Nephron (organoid): ENCODE data around the gene TEX55.

Experiments
- H3K27ac Mint-ChIP-seq, 3 experiments: 2 replicates each; pipeline ENCODE4 v1.8.0; 2020; ENCODE audit warnings: mixed read lengths in 3 of 3, mild to moderate bottlenecking in 2 of 3, moderate library complexity in 1 of 3
- H3K27me3 Mint-ChIP-seq: 2 replicates; pipeline ENCODE4 v1.8.0; 2021; ENCODE audit warnings: low read depth, mild to moderate bottlenecking, moderate library complexity, mixed read lengths
- H3K36me3 Mint-ChIP-seq: 2 replicates; pipeline ENCODE4 v1.8.0; 2020; ENCODE audit warnings: low read depth, mixed read lengths
- H3K4me1 Mint-ChIP-seq: 2 replicates; pipeline ENCODE4 v1.8.0; 2020; ENCODE audit warnings: mixed read lengths
- H3K4me3 Mint-ChIP-seq, 3 experiments: 2 replicates each; pipeline ENCODE4 v1.8.0; 2020; ENCODE audit warnings: mild to moderate bottlenecking in 3 of 3, mixed read lengths in 3 of 3, moderate library complexity in 2 of 3
- H3K9me3 Mint-ChIP-seq: 2 replicates; pipeline ENCODE4 v1.8.0; 2020; ENCODE audit warnings: mixed read lengths
- CTCF ChIP-seq, 3 experiments: fragments of 200-600 bp; sonication (generic); IDR thresholded peaks; one replicate each; pipeline ENCODE4 v1.5.0; 2021; ENCODE audit warnings: antibody characterized with exemption in 3 of 3; ENCODE audit not compliant: unreplicated experiment in 3 of 3

The TEX55 gene

DNA sequence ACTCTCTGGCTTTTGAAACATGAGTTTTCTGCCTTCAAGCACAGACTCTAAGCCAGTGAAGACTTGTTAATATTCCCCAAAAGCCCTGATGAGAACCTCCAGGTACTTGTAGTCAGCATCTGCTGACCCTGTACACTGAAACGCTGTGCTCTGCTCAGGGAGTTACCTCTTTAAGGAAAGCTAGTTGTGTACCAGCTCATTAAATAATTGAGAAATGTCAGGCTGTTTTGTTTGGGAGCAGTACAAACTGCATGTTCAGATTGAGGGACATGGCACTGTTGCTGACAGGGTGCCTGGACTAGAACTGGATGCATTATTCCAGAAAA lies 49.1 kb downstream of the TEX55 start:
- Mint-ChIP-seq H3K4me1 (no peaks in the 10 kb centered on the region), H3K9me3 (no peaks in the 10 kb centered on the region), H3K27ac (no peak overlapping the region), H3K4me3 (no peak overlapping the region), H3K36me3 (no peaks in the 10 kb centered on the region), H3K27me3 (no peaks in the 10 kb centered on the region)
- TF ChIP-seq CTCF (IDR thresholded peaks at IDR 0.05; ENCODE audit: unreplicated experiment in 3 of 3), result no peak

GRCh38 chr3:119195911-119196310 lies 49.9 kb downstream of the TEX55 start:
- H3K4me3 Mint-ChIP-seq, result no peak overlapping the region
- no peaks in the 10 kb centered on the region for H3K9me3 Mint-ChIP-seq
- no peaks in the 10 kb centered on the region for H3K27me3 Mint-ChIP-seq
- TF ChIP-seq CTCF (IDR thresholded peaks at IDR 0.05; ENCODE audit: unreplicated experiment in 3 of 3), result no peak
- no peak overlapping the region for H3K27ac Mint-ChIP-seq
- no peaks in the 10 kb centered on the region for H3K4me1 Mint-ChIP-seq
- no peaks in the 10 kb centered on the region for H3K36me3 Mint-ChIP-seq
